ENCODE measurements around the gene ANP32B. TPM values are rescaled to one million over a fixed set of nuclear protein-coding genes. Genes with fewer than 3 reads are reported as not detected.
"Not testable (repeated sequence)": the region's sequence is repeated elsewhere in the genome, so short reads cannot be mapped to it uniquely, and the experiment has no call there.

The ANP32B gene
- polyA plus RNA-seq, 3 donors, result 221 to 285 (median 266) TPM

- peak in 1 of 11 donors; percentile 12 for DNase-seq (ENCODE audit: extremely low read depth in 1 of 11, low read depth in 9 of 11, low spot score in 4 of 11)
Observed at GRCh38 chr9:97981846-97982682, 1.1 kb upstream of the ANP32B start.

GRCh38 chr9:97983589-97984187 lies 547 bp downstream of the ANP32B start:
- DNase-seq (ENCODE audit: extremely low read depth in 1 of 11, low read depth in 9 of 11, low spot score in 4 of 11), result peak in 7 of 11 donors; percentile 34 to 67 (median 51)

GRCh38 chr9:97984188-97985057 lies 1.3 kb downstream of the ANP32B start:
- DNase-seq (ENCODE audit: extremely low read depth in 1 of 11, low read depth in 9 of 11, low spot score in 4 of 11), result peak in 7 of 11 donors; percentile 47 to 72 (median 66)

GRCh38 chr9:97985058-97985861 lies 2.1 kb downstream of the ANP32B start:
- DNase-seq (ENCODE audit: extremely low read depth in 1 of 11, low read depth in 9 of 11, low spot score in 4 of 11), result peak in 3 of 11 donors; percentile 25 to 32 (median 28)

- no peak for DNase-seq (ENCODE audit: extremely low read depth in 1 of 11, low read depth in 9 of 11, low spot score in 4 of 11)
Observed at GRCh38 chr9:97987487-97987886, 4.3 kb downstream of the ANP32B start.

GRCh38 chr9:97990259-97990658 lies 7.1 kb downstream of the ANP32B start:
- no peak for DNase-seq (ENCODE audit: extremely low read depth in 1 of 11, low read depth in 9 of 11, low spot score in 4 of 11)

GRCh38 chr9:97991818-97992217 lies 8.7 kb downstream of the ANP32B start:
- no peak for DNase-seq (ENCODE audit: extremely low read depth in 1 of 11, low read depth in 9 of 11, low spot score in 4 of 11)

- DNase-seq (ENCODE audit: extremely low read depth in 1 of 11, low read depth in 9 of 11, low spot score in 4 of 11), result no peak
Observed at GRCh38 chr9:97992219-97992618, 9.1 kb downstream of the ANP32B start.

- DNase-seq (ENCODE audit: extremely low read depth in 1 of 11, low read depth in 9 of 11, low spot score in 4 of 11), result no peak
Observed at GRCh38 chr9:97993000-97993399, 9.9 kb downstream of the ANP32B start.

- DNase-seq (ENCODE audit: extremely low read depth in 1 of 11, low read depth in 9 of 11, low spot score in 4 of 11), result no peak
Observed at GRCh38 chr9:97994703-97995102, 11.6 kb downstream of the ANP32B start.

- DNase-seq (ENCODE audit: extremely low read depth in 1 of 11, low read depth in 9 of 11, low spot score in 4 of 11), result not testable (repeated sequence)
Observed at GRCh38 chr9:97996676-97997075, 13.5 kb downstream of the ANP32B start.

GRCh38 chr9:97997330-97998276 lies 14.5 kb downstream of the ANP32B start:
- DNase-seq (ENCODE audit: extremely low read depth in 1 of 11, low read depth in 9 of 11, low spot score in 4 of 11), result no peak

- no peak for DNase-seq (ENCODE audit: extremely low read depth in 1 of 11, low read depth in 9 of 11, low spot score in 4 of 11)
Observed at GRCh38 chr9:98002808-98003207, 19.7 kb downstream of the ANP32B start.

GRCh38 chr9:98006127-98006796 lies 23.1 kb downstream of the ANP32B start:
- no peak for DNase-seq (ENCODE audit: extremely low read depth in 1 of 11, low read depth in 9 of 11, low spot score in 4 of 11)

- no peak for DNase-seq (ENCODE audit: extremely low read depth in 1 of 11, low read depth in 9 of 11, low spot score in 4 of 11)
Observed at GRCh38 chr9:98007251-98007928, 24.2 kb downstream of the ANP32B start.

GRCh38 chr9:98008764-98009163 lies 25.6 kb downstream of the ANP32B start:
- DNase-seq (ENCODE audit: extremely low read depth in 1 of 11, low read depth in 9 of 11, low spot score in 4 of 11), result no peak

- DNase-seq (ENCODE audit: extremely low read depth in 1 of 11, low read depth in 9 of 11, low spot score in 4 of 11), result no peak
Observed at GRCh38 chr9:98009437-98009836, 26.3 kb downstream of the ANP32B start.

Measured in renal cortex interstitium (tissue), 11 donors.